ENCODE data around the gene RBM17.

DNA sequence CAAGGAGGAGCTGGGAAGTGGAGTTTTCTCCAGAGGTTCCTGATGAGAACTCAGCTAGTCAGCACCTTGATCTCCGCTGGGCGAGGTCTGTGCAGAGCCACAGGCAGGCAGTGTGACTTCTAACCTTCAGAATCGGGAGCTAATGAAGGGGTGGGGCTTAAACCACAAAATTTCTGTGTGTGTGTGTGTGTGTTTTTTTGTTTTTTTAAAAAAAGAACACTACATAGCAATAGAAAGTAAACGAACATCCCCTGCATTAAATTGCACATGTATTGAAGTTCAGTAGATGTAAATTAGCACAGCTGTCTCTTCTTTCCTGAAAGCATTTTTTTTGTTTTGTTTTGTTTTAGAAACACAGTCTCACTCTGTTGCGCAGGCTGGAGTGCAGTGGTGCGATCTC is 46.2 kb downstream of the RBM17 start:
- TF ChIP-seq, protein P1, sequence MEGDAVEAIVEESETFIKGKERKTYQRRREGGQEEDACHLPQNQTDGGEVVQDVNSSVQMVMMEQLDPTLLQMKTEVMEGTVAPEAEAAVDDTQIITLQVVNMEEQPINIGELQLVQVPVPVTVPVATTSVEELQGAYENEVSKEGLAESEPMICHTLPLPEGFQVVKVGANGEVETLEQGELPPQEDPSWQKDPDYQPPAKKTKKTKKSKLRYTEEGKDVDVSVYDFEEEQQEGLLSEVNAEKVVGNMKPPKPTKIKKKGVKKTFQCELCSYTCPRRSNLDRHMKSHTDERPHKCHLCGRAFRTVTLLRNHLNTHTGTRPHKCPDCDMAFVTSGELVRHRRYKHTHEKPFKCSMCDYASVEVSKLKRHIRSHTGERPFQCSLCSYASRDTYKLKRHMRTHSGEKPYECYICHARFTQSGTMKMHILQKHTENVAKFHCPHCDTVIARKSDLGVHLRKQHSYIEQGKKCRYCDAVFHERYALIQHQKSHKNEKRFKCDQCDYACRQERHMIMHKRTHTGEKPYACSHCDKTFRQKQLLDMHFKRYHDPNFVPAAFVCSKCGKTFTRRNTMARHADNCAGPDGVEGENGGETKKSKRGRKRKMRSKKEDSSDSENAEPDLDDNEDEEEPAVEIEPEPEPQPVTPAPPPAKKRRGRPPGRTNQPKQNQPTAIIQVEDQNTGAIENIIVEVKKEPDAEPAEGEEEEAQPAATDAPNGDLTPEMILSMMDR (IDR thresholded peaks at IDR 0.05; ENCODE audit: insufficient read depth, low read length) = no peak
- no peak for TF ChIP-seq GABPA (IDR thresholded peaks at IDR 0.05; ENCODE audit: low read depth)
- TF ChIP-seq POLR2AphosphoS5 (IDR thresholded peaks at IDR 0.05; ENCODE audit: low read depth) = no peak

Measured in HL-60 (cell line).